Astrocyte (in vitro differentiated cells and primary cell): ENCODE results near the gene FLRT2. TPM values are rescaled to one million over a fixed set of nuclear protein-coding genes. Genes with fewer than 3 reads are reported as not detected.

ENCODE experiments used
- DNase-seq: peaks from one replicate; pipeline ENCODE4 v3.0.0-alpha.2; 2010; ENCODE audit warnings: low read depth
- FAIRE-seq: peaks from 2 replicates; lab custom pipeline; 2011; peaks lifted over from hg19 to GRCh38; lab: Jason Lieb, UNC
- H2AFZ ChIP-seq: 2 replicates; pipeline ENCODE4 v1.6.0; 2012; ENCODE audit warnings: low read depth, low read length, inconsistent platforms
- H3K27ac ChIP-seq: 2 replicates; pipeline ENCODE4 v1.5.1; 2011; ENCODE audit warnings: low read depth, low read length, inconsistent platforms
- H3K27me3 ChIP-seq: 2 replicates; pipeline ENCODE4 v1.6.0; 2011; ENCODE audit warnings: low read length, inconsistent platforms; ENCODE audit not compliant: insufficient read depth
- H3K36me3 ChIP-seq: 2 replicates; pipeline ENCODE4 v1.5.1; 2011; ENCODE audit warnings: low read length, inconsistent platforms; ENCODE audit not compliant: insufficient read depth
- H3K4me1 ChIP-seq: 2 replicates; pipeline ENCODE4 v1.5.1; 2011; ENCODE audit warnings: low read length, inconsistent platforms; ENCODE audit not compliant: insufficient read depth
- H3K4me2 ChIP-seq: 2 replicates; pipeline ENCODE4 v1.6.0; 2012; ENCODE audit warnings: low read length, inconsistent platforms
- H3K4me3 ChIP-seq: 2 replicates; pipeline ENCODE4 v1.5.1; 2011; ENCODE audit warnings: low read depth, mild to moderate bottlenecking, low read length, inconsistent platforms; ENCODE audit not compliant: insufficient read depth
- H3K79me2 ChIP-seq: 2 replicates; pipeline ENCODE4 v1.6.0; 2012; ENCODE audit warnings: mild to moderate bottlenecking, low read length, inconsistent platforms; ENCODE audit not compliant: insufficient read depth
- H3K9ac ChIP-seq: 2 replicates; pipeline ENCODE4 v1.6.0; 2012; ENCODE audit warnings: mild to moderate bottlenecking, low read length, inconsistent platforms
- H3K9me3 ChIP-seq: 2 replicates; pipeline ENCODE4 v1.5.1; 2012; ENCODE audit warnings: low read depth, mild to moderate bottlenecking, low read length, inconsistent platforms; ENCODE audit not compliant: insufficient read depth
- H4K20me1 ChIP-seq: 2 replicates; pipeline ENCODE4 v1.6.0; 2012; ENCODE audit warnings: low read length, inconsistent platforms; ENCODE audit not compliant: insufficient read depth
- H3K27ac Mint-ChIP-seq: one replicate; pipeline ENCODE4 v1.8.0; 2021; ENCODE audit warnings: mild to moderate bottlenecking, mixed read lengths; ENCODE audit not compliant: unreplicated experiment
- H3K27me3 Mint-ChIP-seq: one replicate; pipeline ENCODE4 v1.8.0; 2021; ENCODE audit warnings: low read depth, mixed read lengths; ENCODE audit not compliant: unreplicated experiment
- H3K36me3 Mint-ChIP-seq: one replicate; pipeline ENCODE4 v1.8.0; 2021; ENCODE audit warnings: low read depth, mixed read lengths; ENCODE audit not compliant: unreplicated experiment
- H3K4me1 Mint-ChIP-seq: one replicate; pipeline ENCODE4 v1.8.0; 2021; ENCODE audit warnings: low read depth, mixed read lengths; ENCODE audit not compliant: unreplicated experiment
- H3K4me3 Mint-ChIP-seq: one replicate; pipeline ENCODE4 v1.8.0; 2021; ENCODE audit warnings: mild to moderate bottlenecking, moderate library complexity, mixed read lengths; ENCODE audit not compliant: unreplicated experiment
- H3K9me3 Mint-ChIP-seq: one replicate; pipeline ENCODE4 v1.8.0; 2021; ENCODE audit warnings: mild to moderate bottlenecking, mixed read lengths; ENCODE audit not compliant: unreplicated experiment
- EZH2 ChIP-seq: IDR thresholded peaks from 2 replicates; pipeline ENCODE4 v1.6.1; 2012; ENCODE audit warnings: mild to moderate bottlenecking, low read length, inconsistent platforms; ENCODE audit not compliant: insufficient read depth
- total RNA-seq: library from RNA; stranded (reverse); gene quantifications from 2 replicates; pipeline ENCODE4 v1.2.1, GENCODE V29; 2021
- TF ChIP-seq, protein P1 (sequence below): IDR thresholded peaks from 2 replicates; pipeline ENCODE4 v1.5.1; 2011; ENCODE audit warnings: low read depth, mild to moderate bottlenecking, inconsistent platforms, low read length, moderate library complexity; ENCODE audit not compliant: insufficient read depth

FLRT2 gene
- total RNA-seq, 1 donor from 2014 or later: 227 TPM

DNA sequence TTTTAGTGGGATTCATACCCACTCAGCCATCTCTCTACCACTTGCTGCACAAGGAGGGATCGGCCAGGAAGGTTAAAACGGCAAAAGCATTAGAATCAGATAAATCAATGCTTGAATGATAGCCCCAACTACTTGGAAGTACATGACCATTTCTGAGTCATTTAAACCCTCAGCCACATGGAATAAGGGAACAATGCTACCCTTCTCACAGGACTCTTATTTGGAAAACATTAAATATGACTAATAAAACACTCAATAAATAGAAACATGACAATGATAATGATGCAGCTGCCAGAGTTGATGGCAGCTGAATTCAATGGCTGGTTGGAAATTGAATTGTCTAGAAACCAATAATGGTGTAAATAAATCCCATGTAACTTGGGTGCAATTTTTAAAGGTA, 165.4 kb downstream of the FLRT2 start:
- Mint-ChIP-seq H3K4me3 (no peak overlapping the region), H3K27me3 (no peaks in the 10 kb centered on the region), H3K4me1 (no peaks in the 10 kb centered on the region), H3K9me3 (no peaks in the 10 kb centered on the region), H3K36me3 (no peaks in the 10 kb centered on the region), H3K27ac (no peak overlapping the region)
- Histone ChIP-seq H4K20me1 (no peaks in the 10 kb centered on the region), H3K36me3 (no peaks in the 10 kb centered on the region), H3K27ac (no peak overlapping the region), H3K79me2 (no peaks in the 10 kb centered on the region), H3K9me3 (no peaks in the 10 kb centered on the region), H2AFZ (no peak overlapping the region), H3K9ac (no peak overlapping the region), H3K4me3 (no peak overlapping the region), H3K4me2 (no peak overlapping the region), H3K4me1 (no peaks in the 10 kb centered on the region), H3K27me3 (no peaks in the 10 kb centered on the region)
- TF ChIP-seq EZH2: no peak
- TF ChIP-seq, protein P1, sequence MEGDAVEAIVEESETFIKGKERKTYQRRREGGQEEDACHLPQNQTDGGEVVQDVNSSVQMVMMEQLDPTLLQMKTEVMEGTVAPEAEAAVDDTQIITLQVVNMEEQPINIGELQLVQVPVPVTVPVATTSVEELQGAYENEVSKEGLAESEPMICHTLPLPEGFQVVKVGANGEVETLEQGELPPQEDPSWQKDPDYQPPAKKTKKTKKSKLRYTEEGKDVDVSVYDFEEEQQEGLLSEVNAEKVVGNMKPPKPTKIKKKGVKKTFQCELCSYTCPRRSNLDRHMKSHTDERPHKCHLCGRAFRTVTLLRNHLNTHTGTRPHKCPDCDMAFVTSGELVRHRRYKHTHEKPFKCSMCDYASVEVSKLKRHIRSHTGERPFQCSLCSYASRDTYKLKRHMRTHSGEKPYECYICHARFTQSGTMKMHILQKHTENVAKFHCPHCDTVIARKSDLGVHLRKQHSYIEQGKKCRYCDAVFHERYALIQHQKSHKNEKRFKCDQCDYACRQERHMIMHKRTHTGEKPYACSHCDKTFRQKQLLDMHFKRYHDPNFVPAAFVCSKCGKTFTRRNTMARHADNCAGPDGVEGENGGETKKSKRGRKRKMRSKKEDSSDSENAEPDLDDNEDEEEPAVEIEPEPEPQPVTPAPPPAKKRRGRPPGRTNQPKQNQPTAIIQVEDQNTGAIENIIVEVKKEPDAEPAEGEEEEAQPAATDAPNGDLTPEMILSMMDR: no peak
- DNase-seq (no peak), FAIRE-seq (no peak)

GRCh38 chr14:85701116-85701515, 171.2 kb downstream of the FLRT2 start:
- Histone ChIP-seq H3K9me3 (no peaks in the 10 kb centered on the region), H4K20me1 (no peaks in the 10 kb centered on the region), H2AFZ (no peak overlapping the region), H3K4me2 (no peak overlapping the region), H3K9ac (no peak overlapping the region), H3K79me2 (no peaks in the 10 kb centered on the region), H3K4me1 (no peaks in the 10 kb centered on the region), H3K4me3 (no peak overlapping the region), H3K36me3 (no peaks in the 10 kb centered on the region), H3K27me3 (no peaks in the 10 kb centered on the region), H3K27ac (no peak overlapping the region)
- Mint-ChIP-seq H3K27ac (no peak overlapping the region), H3K4me3 (no peak overlapping the region), H3K4me1 (peaks cover 21% of the 10 kb centered on the region), H3K9me3 (no peaks in the 10 kb centered on the region), H3K36me3 (no peaks in the 10 kb centered on the region), H3K27me3 (no peaks in the 10 kb centered on the region)
- FAIRE-seq: no peak
- no peak for DNase-seq
- TF ChIP-seq, protein P1: no peak
- no peak for TF ChIP-seq EZH2

DNA sequence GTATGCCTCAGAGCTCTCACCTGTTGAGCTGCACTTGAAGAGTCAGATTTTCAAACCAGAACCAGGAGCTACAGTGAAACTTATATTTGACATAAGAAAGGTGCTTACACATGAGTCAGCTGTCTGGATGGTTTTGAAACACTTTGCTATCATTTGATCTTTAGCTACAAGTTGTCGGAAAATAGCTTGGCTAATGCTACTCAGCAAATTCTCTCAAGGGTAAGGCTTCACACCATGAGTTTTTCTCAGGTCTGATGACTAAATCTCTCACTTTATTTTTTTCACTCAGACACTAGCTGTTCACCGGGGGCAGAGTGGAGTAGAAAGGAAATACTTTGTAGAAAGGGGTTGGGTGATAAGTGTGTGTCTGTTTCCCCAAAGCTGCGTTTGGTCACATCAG, 171.8 kb downstream of the FLRT2 start:
- FAIRE-seq: no peak
- no peaks in the 10 kb centered on the region for H3K4me1 ChIP-seq
- H3K27ac ChIP-seq: no peak overlapping the region
- H3K4me1 Mint-ChIP-seq: peaks cover 21% of the 10 kb centered on the region
- H3K4me3 Mint-ChIP-seq: no peak overlapping the region
- H3K79me2 ChIP-seq: no peaks in the 10 kb centered on the region
- DNase-seq: peak; percentile 0
- H3K4me2 ChIP-seq: no peak overlapping the region
- no peaks in the 10 kb centered on the region for H3K9me3 Mint-ChIP-seq
- H2AFZ ChIP-seq: no peak overlapping the region
- H3K9me3 ChIP-seq: no peaks in the 10 kb centered on the region
- TF ChIP-seq EZH2: no peak
- TF ChIP-seq, protein P1: no peak
- no peaks in the 10 kb centered on the region for H3K36me3 Mint-ChIP-seq
- no peak overlapping the region for H3K9ac ChIP-seq
- H3K27me3 Mint-ChIP-seq: no peaks in the 10 kb centered on the region
- H4K20me1 ChIP-seq: no peaks in the 10 kb centered on the region
- no peak overlapping the region for H3K4me3 ChIP-seq
- H3K27ac Mint-ChIP-seq: peak overlapping the region; percentile 28
- no peaks in the 10 kb centered on the region for H3K36me3 ChIP-seq
- no peaks in the 10 kb centered on the region for H3K27me3 ChIP-seq
